H1 (cell line): ENCODE measurements around the gene GRID1. TPM values are rescaled to one million over a fixed set of nuclear protein-coding genes. Genes with fewer than 3 reads are reported as not detected.

Source experiments
- CTCF ChIA-PET: fragments of 300-600 bp; sonication (Branson Sonifier 250); formaldehyde crosslinking; loops from one replicate; lab custom pipeline; 2021; ENCODE audit not compliant: partially characterized antibody; lab: Charles Lee
- POLR2A ChIA-PET: fragments of 300-600 bp; sonication (Branson Sonifier 250); formaldehyde crosslinking; loops from one replicate; lab custom pipeline; 2021; ENCODE audit warnings: inconsistent platforms; ENCODE audit not compliant: partially characterized antibody; lab: Charles Lee
- DNase-seq, 2 experiments: peaks; one replicate each; pipeline versions ENCODE4 v3.0.0 to v3.0.0-alpha.2; 2010 to 2022; ENCODE audit warnings: low spot score in 2 of 2, low read depth in 1 of 2, mixed read lengths in 1 of 2
- FAIRE-seq: peaks from 2 replicates; lab custom pipeline; 2011; peaks lifted over from hg19 to GRCh38; lab: Jason Lieb, UNC
- H2AFZ ChIP-seq: 2 replicates; pipeline ENCODE4 v1.8.1; 2012; ENCODE audit warnings: low read length, inconsistent platforms
- H2AK5ac ChIP-seq: 2 replicates; pipeline ENCODE4 v1.6.1; 2013; ENCODE audit warnings: low read depth, low read length
- H2BK120ac ChIP-seq: replicated peaks from 2 replicates; pipeline ENCODE3; 2013; ENCODE audit warnings: low read depth, low read length, inconsistent platforms
- H2BK12ac ChIP-seq: 2 replicates; pipeline ENCODE4 v1.6.1; 2013; ENCODE audit warnings: low read depth, low read length
- H2BK15ac ChIP-seq: 2 replicates; pipeline ENCODE4 v1.6.1; 2013; ENCODE audit warnings: low read length
- H2BK20ac ChIP-seq: 2 replicates; pipeline ENCODE4 v1.6.1; 2013; ENCODE audit warnings: low read length
- H2BK5ac ChIP-seq: 2 replicates; pipeline ENCODE4 v1.6.1; 2013; ENCODE audit warnings: low read depth, low read length
- H3K14ac ChIP-seq: 2 replicates; pipeline ENCODE4 v1.6.1; 2013; ENCODE audit warnings: inconsistent platforms; ENCODE audit not compliant: insufficient read length
- H3K18ac ChIP-seq: 2 replicates; pipeline ENCODE4 v1.6.1; 2013; ENCODE audit warnings: low read length; ENCODE audit errors: extremely low read depth
- H3K23ac ChIP-seq: 2 replicates; pipeline ENCODE4 v1.6.1; 2013; ENCODE audit warnings: inconsistent platforms; ENCODE audit not compliant: insufficient read length
- H3K23me2 ChIP-seq: 2 replicates; pipeline ENCODE4 v1.6.1; 2013; ENCODE audit warnings: low read depth, low read length
- H3K27ac ChIP-seq: 2 replicates; pipeline ENCODE4 v1.6.1; 2011; ENCODE audit warnings: low read depth, low read length, inconsistent platforms
- H3K27me3 ChIP-seq, 4 experiments: replicated peaks in 1 of 4; 1 replicate in 1 of 4; 2 replicates in 3 of 4; pipeline versions ENCODE4 v1.6.1 to v1.8.1; 2011 to 2013; ENCODE audit warnings: low read length in 3 of 4, mild to moderate bottlenecking in 3 of 4, inconsistent platforms in 2 of 4, mixed read lengths in 2 of 4, moderate library complexity in 1 of 4; ENCODE audit not compliant: control insufficient read depth in 3 of 4, insufficient read depth in 3 of 4; ENCODE audit errors: extremely low read depth in 1 of 4
- H3K36me3 ChIP-seq, 4 experiments: 2 replicates each; pipeline versions ENCODE4 v1.6.1 to v1.8.1; 2011 to 2013; ENCODE audit warnings: mild to moderate bottlenecking in 4 of 4, low read length in 3 of 4, moderate library complexity in 2 of 4, control low read depth in 1 of 4, inconsistent platforms in 1 of 4; ENCODE audit not compliant: insufficient read depth in 4 of 4, control insufficient read depth in 2 of 4
- H3K4ac ChIP-seq: replicated peaks from 2 replicates; pipeline ENCODE3; 2013; ENCODE audit warnings: low read length, low read depth, mixed read lengths, inconsistent platforms; ENCODE audit not compliant: insufficient read length
- H3K4me1 ChIP-seq, 4 experiments: replicated peaks in 1 of 4; 1 replicate in 1 of 4; 2 replicates in 3 of 4; pipeline versions ENCODE4 v1.6.1 to v1.8.1; 2011 to 2013; ENCODE audit warnings: low read length in 3 of 4, inconsistent platforms in 2 of 4, mixed read lengths in 1 of 4; ENCODE audit not compliant: insufficient read depth in 4 of 4, control insufficient read depth in 3 of 4
- H3K4me2 ChIP-seq, 2 experiments: 2 replicates each; pipeline versions ENCODE4 v1.6.1 to v1.8.1; 2011 to 2013; ENCODE audit warnings: low read depth in 2 of 2, low read length in 2 of 2, control low read depth in 1 of 2, inconsistent platforms in 1 of 2, mild to moderate bottlenecking in 1 of 2; ENCODE audit not compliant: insufficient read depth in 1 of 2
- H3K4me3 ChIP-seq, 4 experiments: fragments of 200-600, 300-600 bp in 1 of 4; sonication (generic), shearing (Covaris generic), sonication (Bioruptor Twin) in 1 of 4; 2 replicates each; pipeline versions ENCODE4 v1.5.1 to v1.8.1; 2011 to 2016; ENCODE audit warnings: low read length in 4 of 4, low read depth in 3 of 4, control low read depth in 2 of 4, inconsistent platforms in 2 of 4, mild to moderate bottlenecking in 2 of 4, mixed read lengths in 1 of 4, moderate library complexity in 1 of 4; ENCODE audit not compliant: insufficient read depth in 2 of 4; ENCODE audit errors: extremely low read depth in 1 of 4
- H3K56ac ChIP-seq: replicated peaks from 2 replicates; pipeline ENCODE3; 2013; ENCODE audit warnings: low read depth, mild to moderate bottlenecking, mixed read lengths, low read length, inconsistent platforms; ENCODE audit not compliant: insufficient read length
- H3K79me1 ChIP-seq: 2 replicates; pipeline ENCODE4 v1.6.1; 2013; ENCODE audit warnings: low read depth, low read length, control low read depth
- H3K79me2 ChIP-seq, 2 experiments: 2 replicates each; pipeline versions ENCODE4 v1.6.1 to v1.8.1; 2012 to 2013; ENCODE audit warnings: low read length in 2 of 2, mild to moderate bottlenecking in 2 of 2, inconsistent platforms in 1 of 2; ENCODE audit not compliant: insufficient read depth in 2 of 2, control insufficient read depth in 1 of 2
- H3K9ac ChIP-seq, 4 experiments: replicated peaks in 1 of 4; 1 replicate in 1 of 4; 2 replicates in 3 of 4; pipeline versions ENCODE4 v1.6.1 to v1.8.1; 2011 to 2013; ENCODE audit warnings: low read depth in 3 of 4, low read length in 3 of 4, control low read depth in 2 of 4, mild to moderate bottlenecking in 2 of 4, moderate library complexity in 2 of 4, inconsistent platforms in 1 of 4; ENCODE audit errors: extremely low read depth in 1 of 4
- H3K9me3 ChIP-seq, 2 experiments: 2 replicates each; pipeline versions ENCODE4 v1.6.1 to v1.8.1; 2012 to 2013; ENCODE audit warnings: mild to moderate bottlenecking in 2 of 2, moderate library complexity in 2 of 2, control low read depth in 1 of 2, inconsistent platforms in 1 of 2, low read depth in 1 of 2, low read length in 1 of 2, mixed read lengths in 1 of 2; ENCODE audit not compliant: insufficient read depth in 2 of 2
- H4K20me1 ChIP-seq, 2 experiments: replicated peaks in 1 of 2; 2 replicates each; pipeline versions ENCODE3 to v1.8.1; 2011 to 2013; ENCODE audit warnings: inconsistent platforms in 2 of 2, low read length in 2 of 2, mild to moderate bottlenecking in 1 of 2; ENCODE audit not compliant: insufficient read depth in 2 of 2, control insufficient read depth in 1 of 2
- H4K5ac ChIP-seq: 2 replicates; pipeline ENCODE4 v1.6.1; 2013; ENCODE audit warnings: low read length, low read depth, mixed read lengths, inconsistent platforms; ENCODE audit not compliant: insufficient read length
- H4K8ac ChIP-seq: 2 replicates; pipeline ENCODE4 v1.8.0; 2013; ENCODE audit warnings: mild to moderate bottlenecking, moderate library complexity, low read length, inconsistent platforms; ENCODE audit not compliant: insufficient read depth; ENCODE audit errors: extremely low read depth
- H4K91ac ChIP-seq: replicated peaks from 2 replicates; pipeline ENCODE3; 2013; ENCODE audit warnings: low read length, mixed read lengths, inconsistent platforms; ENCODE audit not compliant: insufficient read length
- BRCA1 ChIP-seq: IDR thresholded peaks from 2 replicates; pipeline ENCODE4 v1.6.1; 2012; ENCODE audit warnings: low read depth, low read length, improper control_type of control experiment
- CEBPB ChIP-seq: IDR thresholded peaks from 2 replicates; pipeline ENCODE4 v1.6.1; 2012; ENCODE audit warnings: low read depth, low read length
- EGR1 ChIP-seq: IDR thresholded peaks from 2 replicates; pipeline ENCODE4 v1.6.1; 2011; ENCODE audit warnings: low read depth, low read length, borderline replicate concordance
- GTF2F1 ChIP-seq: IDR thresholded peaks from 2 replicates; pipeline ENCODE4 v1.6.1; 2012; ENCODE audit warnings: low read depth, low read length, improper control_type of control experiment, borderline replicate concordance
- SIN3A ChIP-seq, 2 experiments: IDR thresholded peaks in 1 of 2; conservative IDR thresholded peaks in 1 of 2; 2 replicates each; pipeline ENCODE4 v1.6.1; 2011 to 2012; ENCODE audit warnings: low read length in 2 of 2, improper control_type of control experiment in 1 of 2, low read depth in 1 of 2, mild to moderate bottlenecking in 1 of 2
- SIX5 ChIP-seq: IDR thresholded peaks from 2 replicates; pipeline ENCODE4 v1.6.1; 2011; ENCODE audit warnings: mild to moderate bottlenecking, low read depth, low read length
- SP4 ChIP-seq: IDR thresholded peaks from 2 replicates; pipeline ENCODE4 v1.6.1; 2012; ENCODE audit warnings: low read length, inconsistent platforms
- ZNF274 ChIP-seq: IDR thresholded peaks from 2 replicates; pipeline ENCODE4 v1.7.0; 2012; ENCODE audit warnings: low read length, borderline replicate concordance; ENCODE audit errors: extremely low read depth
- WGBS, 2 experiments: shearing (Covaris generic) in 1 of 2; methylation state at CpG; one replicate each; pipeline versions ENCODE4 v1.1.6 to v1.1.7; 2013 to 2015; ENCODE audit warnings: low lambda C conversion rate in 2 of 2, mixed read lengths in 2 of 2, inconsistent platforms in 1 of 2, low coverage in 1 of 2, missing lambda C conversion rate in 1 of 2; ENCODE audit not compliant: insufficient replicate concordance in 2 of 2, insufficient coverage in 1 of 2, insufficient read length in 1 of 2; ENCODE audit errors: extremely low coverage in 1 of 2, missing lambda C conversion rate in 1 of 2; 5-methylcytosine and 5-hydroxymethylcytosine counted together
- polyA plus RNA-seq, 7 experiments: library from polyadenylated mRNA; depleted of rRNA in 3 of 7; stranded (reverse) in 5 of 7; unstranded in 2 of 7; fragments of >200 nt in 5 of 7; fragments of 200-250 nt in 2 of 7; gene quantifications; 1 replicate in 5 of 7; 2 replicates in 1 of 7; 4 replicates in 1 of 7; pipeline versions ENCODE4 v1.2.1 to v1.2.3, GENCODE V29; 2011 to 2013; ENCODE audit warnings: missing spikeins in 2 of 7, mixed read lengths in 2 of 7
- total RNA-seq: library from RNA; stranded (reverse); fragmentation: NEBNext Ultra II Directional; extraction: Animal tissue kit (Norgen Biotek cat#: 25700); gene quantifications from 2 replicates; pipeline ENCODE4 v1.2.1, GENCODE V29; 2021

The GRID1 gene
- total and polyA plus RNA-seq, 2 of the 8 experiments (the other 6 are each of a cell fraction or from before 2014, with no cell fraction given): 0.22 to 0.30 TPM

- no peaks in the 10 kb centered on the region for H3K79me1 ChIP-seq
- FAIRE-seq (no peak), DNase-seq (no peak)
- H2AK5ac ChIP-seq: no peak overlapping the region
- no peak overlapping the region for H3K9ac ChIP-seq
- no peak overlapping the region for H3K4me2 ChIP-seq
- H3K23me2 ChIP-seq: peaks cover 3% of the 10 kb centered on the region; the same call in 1 of the 2 replicates
- no peak overlapping the region for H4K5ac ChIP-seq
- H4K8ac ChIP-seq: no peak overlapping the region
- no peak overlapping the region for H3K56ac ChIP-seq
- no peaks in the 10 kb centered on the region; a peak in 1 of 8 replicates for H3K36me3 ChIP-seq
- no peak overlapping the region for H3K4ac ChIP-seq
- peaks cover 6 to 8% of the 10 kb centered on the region in 2 experiments for H3K9me3 ChIP-seq
- no peaks in the 10 kb centered on the region; a peak in 1 of 7 replicates for H3K27me3 ChIP-seq
- H4K91ac ChIP-seq: no peak overlapping the region
- peaks cover 0 to 6% (median 5%) of the 10 kb centered on the region in 4 experiments; a peak in 4 of 7 replicates for H3K4me1 ChIP-seq
- no peak overlapping the region for H3K23ac ChIP-seq
- H3K18ac ChIP-seq: no peak overlapping the region
- CTCF ChIA-PET: interaction anchor here (1.0 to 6.1 kb wide), 3 partner anchors 11 to 97 kb away, joined by 4 to 38 read pairs (median 6); no protein-coding TSS in a partner anchor
- POLR2A ChIA-PET: no interaction called here
- H3K4me3 ChIP-seq: no peak overlapping the region
- H2AFZ ChIP-seq: no peak overlapping the region
- no peak overlapping the region for H2BK5ac ChIP-seq
- H2BK12ac ChIP-seq: no peak overlapping the region
- H2BK120ac ChIP-seq: no peak overlapping the region
- no peak overlapping the region for H2BK15ac ChIP-seq
- H3K14ac ChIP-seq: no peak overlapping the region
- peaks cover 0 to under 1% of the 10 kb centered on the region in 2 experiments for H4K20me1 ChIP-seq
- TF ChIP-seq EGR1: no peak
- TF ChIP-seq SIX5: no peak
- TF ChIP-seq BRCA1: no peak
- TF ChIP-seq SP4: no peak
- no peak for TF ChIP-seq SIN3A (conservative IDR thresholded peaks at IDR 0.05 in 1 of 2, IDR thresholded peaks at IDR 0.05 in 1 of 2; ENCODE audit: low read depth in 1 of 2, low read length in 2 of 2)
- no peak for TF ChIP-seq GTF2F1
- TF ChIP-seq CEBPB: no peak
- no peak for TF ChIP-seq ZNF274
- TF ChIP-seq, all 59 proteins: peak for 0
- WGBS, 2 experiments: 79% methylated on average over 7 of the region's 7 CpGs; no CpG with 5 or more reads in 1 of the 2 experiments
- H2BK20ac ChIP-seq: no peak overlapping the region
- H3K27ac ChIP-seq: no peak overlapping the region
- H3K79me2 ChIP-seq: no peaks in the 10 kb centered on the region
Measured at GRCh38 chr10:86252079-86252478, 114.5 kb downstream of the GRID1 start.
